NCI-H2107 treated with DMSO at 0.1 percent for 48 hours (cell line): ENCODE measurements around the gene KRT77.

Experiments
- DNase-seq: peaks from one replicate; lab custom pipeline; 2025; ENCODE audit not compliant: unreplicated experiment; lab: John Stamatoyannopoulos, UW

The KRT77 gene

DNA sequence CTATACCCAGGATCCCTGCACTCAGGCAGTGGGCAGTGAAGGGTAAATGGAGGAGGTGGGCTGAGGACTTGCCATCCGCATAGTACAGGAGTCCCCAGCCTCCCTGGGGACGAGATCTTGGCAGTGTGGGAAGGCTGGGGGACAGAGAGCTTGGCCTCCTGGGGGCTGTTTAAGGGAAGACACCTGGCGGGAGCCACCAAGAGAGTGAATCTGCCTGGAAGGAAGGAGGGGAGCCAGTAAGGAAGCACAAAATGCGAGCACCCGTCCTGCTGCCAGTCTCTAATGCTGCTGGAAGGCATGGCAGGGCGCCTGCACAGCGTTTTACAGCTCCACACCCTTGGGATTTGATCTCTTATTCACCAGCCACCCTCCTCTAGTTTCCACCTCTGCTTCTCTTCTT lies 43.9 kb downstream of the KRT77 start:
- peak; percentile 79 for DNase-seq

DNA sequence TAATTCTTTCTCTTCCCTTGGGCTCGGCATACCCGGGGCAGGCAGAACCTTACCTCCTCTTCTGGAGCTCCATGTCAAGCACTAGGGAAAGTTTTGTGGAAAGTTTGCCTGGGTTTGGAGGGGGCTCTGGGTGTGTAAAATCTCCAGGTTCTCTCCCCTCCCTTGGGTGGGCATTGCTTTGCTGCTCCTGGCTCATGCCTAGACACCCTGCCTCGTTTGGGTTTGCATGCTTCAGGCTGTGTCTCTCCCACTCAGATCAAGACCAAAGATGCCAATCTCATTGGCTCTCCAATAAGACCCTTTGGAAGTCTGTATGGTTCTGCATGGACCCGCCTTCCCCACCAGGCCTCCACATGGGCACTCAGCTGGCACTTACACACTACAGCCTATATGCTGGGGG lies 45.1 kb downstream of the KRT77 start:
- DNase-seq = no peak

DNA sequence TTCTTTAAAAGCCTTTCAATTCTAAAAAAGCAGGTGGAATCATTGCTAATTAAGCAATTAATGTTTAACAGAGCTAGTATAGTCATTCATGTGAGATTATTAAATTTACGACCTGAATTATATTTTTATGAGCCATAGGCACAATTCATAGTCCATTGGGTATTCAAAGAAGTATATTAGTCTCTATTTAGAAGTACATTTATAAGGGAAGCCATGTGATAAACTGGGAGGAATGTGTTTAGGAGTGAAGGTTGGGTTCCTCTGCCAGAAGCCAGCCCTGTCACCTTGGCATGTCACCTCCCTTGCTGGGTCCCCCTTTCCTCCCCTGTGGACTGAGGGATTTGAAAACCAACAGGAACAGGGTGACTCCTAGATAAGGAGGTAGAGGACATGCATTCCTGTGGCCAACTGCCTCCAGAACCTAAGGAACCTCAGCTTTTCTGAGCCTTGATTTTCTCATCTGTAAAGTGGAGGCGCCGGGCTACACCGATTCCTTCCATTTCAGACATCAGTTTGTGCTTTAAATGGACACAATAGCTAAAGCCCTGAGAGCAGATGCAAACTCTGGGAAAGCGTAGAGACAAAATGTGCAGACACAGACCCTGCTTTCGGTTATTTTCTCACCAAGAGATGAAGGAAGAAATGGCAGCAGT lies 45.9 kb downstream of the KRT77 start:
- DNase-seq = no peak

DNA sequence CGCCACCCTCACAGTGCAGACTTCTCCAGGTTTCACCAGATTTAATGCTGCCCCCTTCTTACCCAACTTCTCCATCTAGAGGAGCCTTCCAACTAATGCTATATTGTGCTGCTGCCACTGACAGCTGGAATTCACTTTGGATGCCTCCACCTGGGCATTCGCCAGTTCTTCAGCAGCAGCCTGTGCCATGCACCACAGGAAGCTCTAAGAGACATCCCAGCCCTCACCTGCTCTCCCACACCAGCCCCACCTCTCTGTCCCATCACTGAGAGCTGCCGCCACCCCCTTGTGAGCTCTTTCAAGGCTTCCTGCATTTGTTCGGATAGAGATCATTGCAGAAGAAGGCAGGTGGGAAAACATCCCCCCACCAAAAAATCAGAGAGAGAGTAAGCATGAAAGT lies 46.7 kb downstream of the KRT77 start:
- no peak for DNase-seq

DNA sequence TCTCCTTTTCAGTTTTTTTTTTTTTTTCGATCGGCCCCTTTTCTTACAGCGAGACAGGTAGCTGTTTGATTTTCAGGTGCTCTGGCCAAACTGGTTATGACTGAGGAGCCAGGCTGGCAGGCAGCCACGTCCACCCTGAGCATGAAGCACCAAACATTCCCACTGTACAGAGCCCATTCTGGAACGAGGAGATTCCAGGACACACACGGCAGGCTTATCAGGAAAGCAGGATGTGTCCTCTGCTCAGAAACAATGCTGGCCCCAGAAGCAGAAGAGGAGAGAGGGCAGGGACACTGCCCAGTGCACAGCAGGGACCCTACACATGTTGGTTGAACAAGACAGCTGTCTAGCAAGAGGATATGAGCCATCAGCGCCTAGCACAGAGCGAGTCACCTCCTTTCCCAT lies 47.6 kb downstream of the KRT77 start:
- DNase-seq = no peak

DNA sequence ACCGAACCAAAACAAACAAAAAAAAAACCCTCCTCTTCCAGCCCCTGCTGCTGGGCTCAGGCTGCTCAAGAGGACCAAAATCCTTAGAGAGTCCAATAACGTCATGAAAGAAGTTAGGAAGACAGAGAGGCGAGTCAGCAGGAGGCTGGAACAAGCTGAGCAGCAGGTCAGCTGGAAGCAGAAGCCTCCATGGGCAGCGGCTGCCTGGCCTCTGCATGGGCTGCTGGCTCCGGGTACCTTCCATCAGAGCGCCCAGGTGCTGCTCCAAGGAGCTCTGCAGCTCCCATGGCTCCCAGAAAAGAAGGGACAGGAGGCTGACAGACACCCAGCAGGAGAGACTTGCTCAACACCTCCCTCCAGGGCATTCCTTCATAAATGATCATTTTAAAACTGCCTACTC lies 48.1 kb downstream of the KRT77 start:
- no peak for DNase-seq

DNA sequence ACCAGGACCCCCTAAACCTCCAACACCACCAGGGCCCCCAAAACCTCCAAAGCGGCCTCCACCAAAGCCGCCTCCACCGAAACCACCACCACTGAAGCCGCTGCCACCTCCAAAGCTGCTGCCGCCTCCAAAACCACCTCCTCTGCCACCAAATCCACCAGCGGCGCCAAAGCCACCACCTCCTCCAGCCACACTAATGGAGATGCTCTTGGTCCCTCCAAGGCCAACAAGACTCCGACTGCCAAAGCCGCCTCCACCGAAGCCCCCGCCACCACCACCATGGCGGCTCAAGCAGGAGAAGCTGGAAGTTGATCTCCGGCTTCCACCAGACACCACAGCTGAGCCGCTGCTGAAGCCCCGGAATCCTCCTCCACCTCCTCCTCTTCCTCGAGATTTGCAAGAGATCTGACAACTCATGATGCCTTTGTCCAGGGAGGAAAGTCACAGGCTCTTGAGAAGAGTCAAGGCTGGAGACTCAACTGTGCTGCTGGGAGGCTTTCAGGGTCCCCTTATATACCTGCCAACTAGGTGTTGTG lies 51.5 kb downstream of the KRT77 start, which contains the start of gene KRT2:
Gene KRT2 (minus strand): TSS at position 486 of the 536 bp plus-strand sequence. CDS start 69 bp downstream, at position 417.
- no peak for DNase-seq

DNA sequence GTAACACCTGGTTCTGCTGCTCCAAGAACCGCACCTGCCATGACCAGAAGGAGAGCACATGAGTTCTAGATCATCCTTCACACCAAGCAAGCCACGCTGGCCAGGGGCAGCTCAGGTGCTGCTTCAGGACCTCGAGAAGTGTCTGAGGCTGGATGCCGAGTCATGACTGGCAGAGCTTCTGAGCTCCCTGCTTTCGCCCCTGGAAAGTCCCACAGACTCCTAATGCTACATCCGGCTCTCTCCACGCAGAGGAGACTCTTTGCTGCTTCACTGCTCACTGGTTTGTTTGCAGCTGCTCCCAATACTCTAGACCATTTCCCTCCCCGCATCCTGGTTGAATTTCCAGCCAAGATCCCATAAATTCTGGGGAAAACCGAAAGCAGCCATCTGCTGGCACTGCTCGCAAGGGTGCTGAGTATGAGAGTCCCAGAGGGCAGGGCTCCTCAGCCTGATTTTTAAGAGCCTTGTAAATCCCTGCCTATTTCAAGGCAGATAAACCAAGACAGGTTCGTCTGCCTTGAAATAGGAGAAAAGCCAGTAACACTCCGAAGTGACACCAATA lies 52.7 kb downstream of the KRT77 start:
- DNase-seq = no peak

DNA sequence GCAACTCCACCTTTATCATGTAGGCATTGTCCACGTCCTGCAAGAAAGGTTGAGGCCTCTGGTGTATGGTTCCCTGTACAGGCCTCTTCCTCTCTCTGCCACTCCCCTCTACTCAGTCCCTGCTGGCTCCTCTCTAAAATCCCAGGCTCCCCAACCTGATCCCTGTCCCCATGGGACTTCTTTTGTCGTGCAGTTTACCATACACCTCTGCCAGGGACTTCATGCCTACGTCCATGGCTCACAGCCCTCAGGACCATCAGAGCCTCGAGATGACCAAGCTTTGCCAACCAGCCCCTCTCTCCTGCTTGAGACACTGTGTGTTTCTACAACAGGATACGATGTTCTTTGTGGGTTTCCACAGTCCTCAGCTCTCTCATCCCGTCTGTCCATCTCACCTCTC lies 54.3 kb downstream of the KRT77 start:
- DNase-seq = no peak

DNA sequence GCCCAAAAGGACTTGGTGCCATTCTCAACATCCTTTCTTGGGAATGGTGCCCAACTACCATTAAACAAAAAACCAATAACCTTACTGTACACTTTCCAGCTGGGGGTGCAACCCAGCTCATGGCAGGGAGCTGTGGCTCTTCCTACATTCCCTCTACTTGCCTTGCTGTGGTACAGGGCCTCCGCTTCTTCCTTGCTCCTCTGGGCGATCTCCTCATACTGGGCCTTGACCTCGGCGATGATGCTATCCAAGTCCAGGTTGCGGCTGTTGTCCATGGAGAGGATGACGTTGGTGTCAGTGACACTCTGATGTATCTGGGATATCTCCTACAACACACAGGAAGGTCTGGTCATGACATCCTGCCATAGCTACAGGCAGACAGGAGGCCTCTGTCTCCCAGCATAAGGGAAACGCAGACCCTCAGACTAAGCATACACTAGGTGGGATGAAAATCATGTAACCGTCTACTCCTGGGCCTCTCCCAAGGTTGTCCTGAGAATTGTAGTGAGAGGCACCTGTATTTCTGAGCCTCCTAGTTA lies 55.2 kb downstream of the KRT77 start:
- no peak for DNase-seq

DNA sequence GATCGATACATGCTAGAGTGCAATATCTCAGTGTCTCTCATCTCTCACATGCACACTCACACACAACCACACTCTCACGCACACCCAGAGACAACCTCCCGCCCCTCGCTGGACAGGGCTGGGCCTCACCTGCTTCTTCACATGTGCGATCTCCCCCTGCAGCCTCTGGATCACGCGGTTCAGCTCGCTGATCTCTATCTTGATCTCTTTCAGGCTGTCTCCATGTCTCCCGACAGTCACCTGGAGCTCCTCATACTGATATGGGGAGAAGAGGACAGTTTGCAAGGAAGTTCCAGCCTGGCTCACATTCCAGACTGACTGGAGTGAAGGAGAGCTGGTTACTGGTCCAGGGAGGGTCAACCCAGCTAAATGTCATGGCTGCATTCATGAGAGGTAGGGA lies 55.7 kb downstream of the KRT77 start:
- DNase-seq = no peak

DNA sequence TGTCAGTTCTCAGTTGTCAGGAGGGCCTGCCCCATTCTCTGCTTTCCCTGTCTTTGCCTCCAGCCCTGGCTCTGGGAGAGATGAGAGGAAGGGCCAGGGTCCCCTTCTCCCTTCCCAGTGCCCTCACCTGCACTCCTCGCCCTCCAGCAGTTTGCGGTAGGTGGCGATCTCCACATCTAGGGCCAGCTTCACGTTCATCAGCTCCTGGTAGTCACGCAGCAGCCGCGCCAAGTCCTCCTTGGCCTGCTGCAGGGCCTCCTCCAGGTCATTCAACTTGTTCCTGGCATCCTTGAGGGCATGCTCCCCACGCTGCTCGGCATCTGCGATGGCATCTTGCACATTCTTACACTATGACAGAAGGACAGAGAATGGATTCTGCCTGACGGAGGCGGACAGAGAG lies 56.7 kb downstream of the KRT77 start:
- DNase-seq = no peak

DNA sequence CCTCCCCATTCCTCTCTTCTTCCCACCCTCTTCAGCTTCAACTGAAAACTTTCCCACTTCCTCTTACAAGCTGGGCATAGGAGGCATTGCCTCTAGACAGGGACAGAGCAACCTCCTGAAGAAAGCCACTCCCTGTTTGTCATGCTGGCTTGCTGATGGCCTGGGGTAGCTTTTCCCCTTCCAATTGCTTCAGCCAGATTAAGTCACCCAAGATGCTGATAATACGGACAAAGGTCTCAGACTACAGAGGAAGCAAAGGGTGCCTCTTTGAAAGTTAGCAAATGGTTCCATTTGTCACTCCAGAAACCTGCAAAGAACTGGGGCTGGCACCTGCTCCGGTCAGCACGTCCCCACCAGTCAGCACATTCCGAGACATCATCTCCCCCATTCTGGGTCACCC lies 57.3 kb downstream of the KRT77 start:
- no peak for DNase-seq

DNA sequence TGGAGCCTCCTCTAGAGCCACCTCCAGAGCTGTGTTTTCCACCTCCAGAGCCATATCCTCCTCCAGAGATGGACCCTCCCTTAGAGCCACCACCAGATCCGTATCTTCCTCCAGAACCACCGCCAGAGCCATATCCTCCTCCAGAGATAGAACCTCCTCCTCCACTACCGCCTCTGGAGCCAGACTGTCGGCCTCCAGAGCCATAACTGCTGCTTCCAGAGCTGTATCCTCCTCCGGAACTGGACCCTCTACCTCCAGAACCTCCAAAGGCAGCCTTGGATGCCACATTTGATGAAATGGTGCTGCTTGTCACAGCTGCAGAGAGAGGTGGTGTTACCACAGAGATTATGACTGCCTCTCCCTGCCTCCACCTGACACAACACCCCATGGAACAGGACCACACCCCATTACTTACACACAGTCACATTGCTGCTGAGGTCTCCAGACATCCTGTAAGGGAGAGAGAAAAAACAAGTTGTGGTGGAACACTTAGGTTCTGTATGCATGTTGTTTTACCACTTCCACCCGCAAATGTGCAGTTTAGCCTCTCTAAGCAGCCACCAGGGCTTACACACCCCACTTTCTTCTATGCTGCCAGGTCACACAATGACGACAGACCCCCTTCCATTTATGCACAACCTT lies 58.1 kb downstream of the KRT77 start:
- no peak for DNase-seq

DNA sequence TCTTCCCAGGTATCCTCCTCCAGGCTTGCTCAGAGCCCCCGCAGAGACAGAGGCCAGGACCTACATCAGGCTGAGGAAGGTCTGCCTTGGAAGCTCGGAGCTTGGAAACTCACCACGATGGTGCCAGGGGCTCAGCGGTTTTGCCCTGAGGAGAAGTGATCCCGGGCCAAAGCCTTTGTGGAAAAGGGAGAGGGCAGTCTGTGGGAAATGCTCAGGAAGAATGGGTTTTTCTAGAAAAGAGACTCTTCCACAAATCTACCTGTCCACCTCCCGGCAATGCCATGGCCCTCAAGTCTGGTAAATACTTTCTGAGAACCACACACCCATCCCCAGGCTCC lies 59.3 kb downstream of the KRT77 start:
- no peak for DNase-seq

DNA sequence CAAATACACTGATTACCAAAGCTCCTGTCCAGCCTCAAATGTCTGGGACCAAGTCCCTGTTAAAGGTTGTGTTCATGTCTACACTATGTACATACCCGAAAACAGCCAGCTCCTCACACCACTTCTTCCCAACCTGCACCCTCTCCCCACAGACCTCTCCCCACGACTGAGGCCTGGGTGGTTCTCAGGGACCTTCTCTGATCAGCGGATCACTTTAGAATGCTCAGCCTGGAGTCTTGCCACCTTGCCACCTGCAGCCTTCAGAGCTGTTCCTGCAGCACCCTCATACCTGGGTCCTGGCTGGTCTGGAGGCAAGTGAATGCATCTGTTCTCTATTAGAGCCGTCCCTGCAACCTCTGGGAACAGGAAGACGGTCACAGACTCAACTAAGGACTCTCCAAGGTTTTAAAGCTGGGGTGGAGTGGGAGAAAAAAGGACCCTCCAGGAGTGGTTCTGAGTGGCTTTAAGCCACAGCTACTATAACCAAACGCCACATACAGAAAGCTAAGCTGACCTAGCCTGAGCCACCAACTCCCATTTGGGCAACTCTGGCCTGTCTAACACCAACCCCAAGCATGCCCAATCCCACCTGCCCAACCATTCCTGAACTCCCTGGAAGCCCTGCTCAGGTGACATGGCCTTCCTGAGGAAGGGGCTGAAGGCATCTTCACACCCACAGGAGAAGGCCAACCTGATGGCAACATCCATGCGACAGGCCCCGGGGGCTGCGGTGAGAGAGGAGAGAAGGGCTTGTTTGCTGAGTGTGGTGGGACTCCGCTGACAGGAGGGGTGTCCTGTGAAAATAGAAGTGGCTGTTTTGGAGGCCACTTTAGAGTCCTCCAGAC lies 59.9 kb downstream of the KRT77 start:
- no peak for DNase-seq

DNA sequence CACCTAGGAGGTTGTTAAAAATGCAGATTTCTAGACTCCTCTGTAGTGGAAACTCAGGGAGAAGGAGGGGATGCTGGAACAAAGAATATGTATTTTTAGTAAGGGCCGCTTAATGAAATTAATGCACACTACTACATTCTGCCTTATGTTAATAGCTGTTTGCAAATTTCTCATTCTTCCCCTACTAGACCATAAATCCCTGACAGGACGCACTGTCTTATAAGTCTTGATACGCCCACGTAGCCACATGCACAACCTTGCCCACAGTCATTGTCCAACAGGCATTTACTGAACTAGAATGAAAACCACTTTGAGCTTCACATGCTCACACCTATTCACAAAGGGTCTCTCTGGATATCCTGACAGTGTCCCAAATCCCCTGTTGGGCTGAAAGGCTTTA lies 61.9 kb downstream of the KRT77 start:
- no peak for DNase-seq
